Stimulated activated naive CD8-positive, alpha-beta T cell treated with anti-CD3 and anti-CD28 coated beads, Interleukin-15, Interleukin-2, amounts not matched to agents 100 ng/mL and 50 ng/mL, for 24 hours (primary cell): ENCODE results near the gene FSTL4.

Experiments
- H3K27ac Mint-ChIP-seq: one replicate; pipeline ENCODE4 v1.8.0; 2021; ENCODE audit warnings: mild to moderate bottlenecking, mixed read lengths
- H3K27me3 Mint-ChIP-seq: one replicate; pipeline ENCODE4 v1.8.0; 2021; ENCODE audit warnings: mixed read lengths
- H3K36me3 Mint-ChIP-seq: one replicate; pipeline ENCODE4 v1.8.0; 2021; ENCODE audit warnings: low read depth, mixed read lengths
- H3K4me1 Mint-ChIP-seq: one replicate; pipeline ENCODE4 v1.8.0; 2021; ENCODE audit warnings: low read depth, mixed read lengths
- H3K4me3 Mint-ChIP-seq: one replicate; pipeline ENCODE4 v1.8.0; 2021; ENCODE audit warnings: mild to moderate bottlenecking, mixed read lengths
- H3K9me3 Mint-ChIP-seq: one replicate; pipeline ENCODE4 v1.8.0; 2021; ENCODE audit warnings: mixed read lengths

The FSTL4 gene

GRCh38 chr5:133321833-133322420 is 290.4 kb downstream of the FSTL4 start:
- Mint-ChIP-seq H3K4me1 (peaks cover 14% of the 10 kb centered on the region), H3K27me3 (no peaks in the 10 kb centered on the region), H3K4me3 (no peak overlapping the region), H3K27ac (peak overlapping the region; percentile 65), H3K9me3 (no peaks in the 10 kb centered on the region), H3K36me3 (no peaks in the 10 kb centered on the region)

GRCh38 chr5:133321286-133321832 is 291.0 kb downstream of the FSTL4 start:
- H3K27me3 Mint-ChIP-seq = no peaks in the 10 kb centered on the region
- peak overlapping the region; percentile 65 for H3K27ac Mint-ChIP-seq
- no peaks in the 10 kb centered on the region for H3K36me3 Mint-ChIP-seq
- H3K4me3 Mint-ChIP-seq = no peak overlapping the region
- peaks cover 14% of the 10 kb centered on the region for H3K4me1 Mint-ChIP-seq
- no peaks in the 10 kb centered on the region for H3K9me3 Mint-ChIP-seq

- no peak overlapping the region for H3K4me3 Mint-ChIP-seq
- no peaks in the 10 kb centered on the region for H3K9me3 Mint-ChIP-seq
- H3K36me3 Mint-ChIP-seq = no peaks in the 10 kb centered on the region
- no peaks in the 10 kb centered on the region for H3K27me3 Mint-ChIP-seq
- peaks cover 14% of the 10 kb centered on the region for H3K4me1 Mint-ChIP-seq
- H3K27ac Mint-ChIP-seq = no peak overlapping the region
Observed at GRCh38 chr5:133319905-133320520, 292.3 kb downstream of the FSTL4 start.

GRCh38 chr5:133319244-133319643 is 293.1 kb downstream of the FSTL4 start:
- Mint-ChIP-seq H3K4me3 (no peak overlapping the region), H3K4me1 (peaks cover 14% of the 10 kb centered on the region), H3K27ac (no peak overlapping the region), H3K9me3 (no peaks in the 10 kb centered on the region), H3K27me3 (no peaks in the 10 kb centered on the region), H3K36me3 (no peaks in the 10 kb centered on the region)

- no peaks in the 10 kb centered on the region for H3K9me3 Mint-ChIP-seq
- no peaks in the 10 kb centered on the region for H3K27me3 Mint-ChIP-seq
- H3K4me3 Mint-ChIP-seq = no peak overlapping the region
- no peak overlapping the region for H3K27ac Mint-ChIP-seq
- peaks cover 14% of the 10 kb centered on the region for H3K4me1 Mint-ChIP-seq
- no peaks in the 10 kb centered on the region for H3K36me3 Mint-ChIP-seq
Observed at GRCh38 chr5:133317558-133317957, 294.8 kb downstream of the FSTL4 start.

- no peaks in the 10 kb centered on the region for H3K36me3 Mint-ChIP-seq
- no peak overlapping the region for H3K27ac Mint-ChIP-seq
- no peaks in the 10 kb centered on the region for H3K27me3 Mint-ChIP-seq
- H3K9me3 Mint-ChIP-seq = no peaks in the 10 kb centered on the region
- H3K4me3 Mint-ChIP-seq = no peak overlapping the region
- H3K4me1 Mint-ChIP-seq = peaks cover 6% of the 10 kb centered on the region
Observed at GRCh38 chr5:133316346-133317343, 295.7 kb downstream of the FSTL4 start.

GRCh38 chr5:133314086-133314485 is 298.3 kb downstream of the FSTL4 start:
- no peak overlapping the region for H3K4me3 Mint-ChIP-seq
- H3K27me3 Mint-ChIP-seq = no peaks in the 10 kb centered on the region
- no peaks in the 10 kb centered on the region for H3K36me3 Mint-ChIP-seq
- no peaks in the 10 kb centered on the region for H3K9me3 Mint-ChIP-seq
- no peak overlapping the region for H3K27ac Mint-ChIP-seq
- no peaks in the 10 kb centered on the region for H3K4me1 Mint-ChIP-seq

GRCh38 chr5:133311176-133311575 is 301.2 kb downstream of the FSTL4 start:
- H3K27me3 Mint-ChIP-seq = no peaks in the 10 kb centered on the region
- H3K4me1 Mint-ChIP-seq = no peaks in the 10 kb centered on the region
- H3K4me3 Mint-ChIP-seq = no peak overlapping the region
- no peaks in the 10 kb centered on the region for H3K36me3 Mint-ChIP-seq
- no peak overlapping the region for H3K27ac Mint-ChIP-seq
- H3K9me3 Mint-ChIP-seq = no peaks in the 10 kb centered on the region

GRCh38 chr5:133309984-133310621 is 302.2 kb downstream of the FSTL4 start:
- H3K27ac Mint-ChIP-seq = no peak overlapping the region

GRCh38 chr5:133309166-133309795 is 303.1 kb downstream of the FSTL4 start:
- no peak overlapping the region for H3K4me3 Mint-ChIP-seq
- H3K36me3 Mint-ChIP-seq = no peaks in the 10 kb centered on the region
- no peak overlapping the region for H3K27ac Mint-ChIP-seq
- H3K9me3 Mint-ChIP-seq = no peaks in the 10 kb centered on the region
- no peaks in the 10 kb centered on the region for H3K27me3 Mint-ChIP-seq
- no peaks in the 10 kb centered on the region for H3K4me1 Mint-ChIP-seq

More at GRCh38 chr5:133309984-133310621, 302.2 kb downstream of the FSTL4 start:
- Mint-ChIP-seq H3K4me3 (no peak overlapping the region), H3K27me3 (no peaks in the 10 kb centered on the region), H3K4me1 (no peaks in the 10 kb centered on the region), H3K36me3 (no peaks in the 10 kb centered on the region), H3K9me3 (no peaks in the 10 kb centered on the region)

GRCh38 chr5:133307275-133307674 is 305.1 kb downstream of the FSTL4 start:
- H3K27me3 Mint-ChIP-seq = no peaks in the 10 kb centered on the region
- H3K4me1 Mint-ChIP-seq = no peaks in the 10 kb centered on the region
- no peak overlapping the region for H3K27ac Mint-ChIP-seq
- H3K4me3 Mint-ChIP-seq = no peak overlapping the region
- no peaks in the 10 kb centered on the region for H3K36me3 Mint-ChIP-seq
- no peaks in the 10 kb centered on the region for H3K9me3 Mint-ChIP-seq

- no peaks in the 10 kb centered on the region for H3K4me1 Mint-ChIP-seq
- H3K36me3 Mint-ChIP-seq = no peaks in the 10 kb centered on the region
- H3K27ac Mint-ChIP-seq = no peak overlapping the region
- H3K4me3 Mint-ChIP-seq = no peak overlapping the region
- no peaks in the 10 kb centered on the region for H3K9me3 Mint-ChIP-seq
- H3K27me3 Mint-ChIP-seq = no peaks in the 10 kb centered on the region
Observed at GRCh38 chr5:133304707-133305216, 307.6 kb downstream of the FSTL4 start.

GRCh38 chr5:133304178-133304577 is 308.2 kb downstream of the FSTL4 start:
- H3K9me3 Mint-ChIP-seq = no peaks in the 10 kb centered on the region
- H3K27ac Mint-ChIP-seq = no peak overlapping the region
- H3K4me3 Mint-ChIP-seq = no peak overlapping the region
- H3K27me3 Mint-ChIP-seq = no peaks in the 10 kb centered on the region
- no peaks in the 10 kb centered on the region for H3K36me3 Mint-ChIP-seq
- no peaks in the 10 kb centered on the region for H3K4me1 Mint-ChIP-seq

GRCh38 chr5:133303298-133303697 is 309.0 kb downstream of the FSTL4 start:
- H3K27me3 Mint-ChIP-seq = no peaks in the 10 kb centered on the region
- no peaks in the 10 kb centered on the region for H3K9me3 Mint-ChIP-seq
- no peak overlapping the region for H3K27ac Mint-ChIP-seq
- no peak overlapping the region for H3K4me3 Mint-ChIP-seq
- no peaks in the 10 kb centered on the region for H3K36me3 Mint-ChIP-seq
- H3K4me1 Mint-ChIP-seq = peaks cover 1% of the 10 kb centered on the region
